GM21529 (cell line): ENCODE measurements around the gene TMEM132C.
A peak's percentile ranks its signal among the peaks of the same experiment; 100 is the strongest.
"Not testable (repeated sequence)": the region's sequence is repeated elsewhere in the genome, so short reads cannot be mapped to it uniquely, and the experiment has no call there.

ENCODE experiments used
- ATAC-seq: cut with Tn5 transposase; IDR thresholded peaks from one replicate; pipeline ENCODE4 v1.9.1; 2021; ENCODE audit not compliant: unreplicated experiment

Gene TMEM132C

DNA sequence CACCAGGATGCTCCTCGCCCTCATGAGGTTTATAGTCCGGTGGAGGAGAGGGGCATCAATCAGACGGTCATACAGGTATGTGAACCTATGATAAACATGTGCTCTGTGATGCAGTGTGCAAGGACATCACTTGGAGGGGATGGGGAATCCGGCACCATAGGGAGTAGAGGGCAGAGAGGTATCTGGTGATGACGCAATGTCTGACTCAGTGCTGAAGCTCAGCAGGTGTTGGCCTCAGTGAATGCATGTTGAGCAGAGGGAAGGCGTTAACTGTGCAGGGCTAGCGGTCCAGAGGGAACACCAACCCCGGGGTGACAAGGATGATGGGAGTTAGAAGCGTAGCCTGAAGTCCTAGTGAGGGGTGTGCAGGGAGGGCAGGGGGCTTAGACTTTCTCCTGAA lies 200.9 kb downstream of the TMEM132C start:
- ATAC-seq: no peak

DNA sequence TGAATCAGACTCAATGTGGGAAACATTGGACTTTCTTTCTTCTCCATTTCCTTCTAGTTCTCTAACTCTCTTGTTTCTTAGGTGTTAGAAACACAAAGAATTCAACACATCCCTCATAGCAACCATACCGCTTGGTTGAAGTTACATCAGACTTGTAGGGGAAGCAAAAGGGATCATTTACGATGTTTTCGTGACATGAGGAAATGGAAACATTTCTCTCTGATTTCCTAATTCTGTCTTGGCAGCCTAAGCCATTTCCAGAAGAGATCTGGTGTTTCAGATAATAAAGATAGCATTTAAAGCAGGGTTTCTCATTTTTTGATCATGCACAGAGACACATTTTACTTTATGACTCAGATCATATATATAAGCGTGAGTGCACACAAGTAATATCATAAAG lies 202.0 kb downstream of the TMEM132C start:
- no peak for ATAC-seq

DNA sequence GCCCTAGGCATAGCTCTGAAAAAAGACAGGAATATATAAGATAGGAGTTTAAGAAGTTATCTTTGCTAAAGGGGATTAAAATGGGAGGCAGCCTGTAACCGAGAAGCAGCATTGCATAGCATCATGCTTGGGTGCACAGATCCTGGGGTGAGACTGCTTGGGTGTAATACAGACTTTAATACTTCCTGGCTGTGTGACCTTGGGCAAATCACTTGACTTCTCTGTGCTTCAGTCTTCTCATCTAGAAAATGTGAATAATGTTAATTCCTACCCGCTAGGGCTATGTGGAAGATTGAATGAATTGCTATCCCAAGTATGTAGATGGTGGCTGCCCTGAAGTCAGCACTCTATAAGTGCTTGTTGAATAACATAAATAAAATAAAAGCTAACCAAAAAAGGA lies 204.5 kb downstream of the TMEM132C start:
- ATAC-seq: no peak

DNA sequence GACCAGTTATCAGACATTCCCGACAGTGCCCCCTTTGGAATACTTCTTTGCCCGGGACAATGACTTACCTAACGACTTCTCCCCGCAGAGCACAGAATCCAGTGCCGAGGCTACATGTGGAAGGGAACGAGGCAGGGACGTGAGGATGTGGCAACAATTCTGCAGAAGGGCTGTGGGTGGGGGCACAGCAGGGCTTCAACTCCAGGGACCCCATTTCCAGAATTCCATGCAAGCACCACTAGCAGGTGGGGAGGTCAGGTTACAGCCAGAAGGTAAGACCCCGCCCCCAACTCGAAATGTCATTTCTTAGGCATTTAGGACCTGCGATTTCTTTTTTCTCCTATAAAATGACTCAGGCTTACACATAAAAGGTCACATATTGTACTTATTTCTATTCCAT lies 207.9 kb downstream of the TMEM132C start:
- no peak for ATAC-seq

GRCh38 chr12:128476266-128476665 lies 209.3 kb downstream of the TMEM132C start:
- no peak for ATAC-seq

- ATAC-seq: no peak
Observed at GRCh38 chr12:128483526-128484255, 216.7 kb downstream of the TMEM132C start.

- ATAC-seq: not testable (repeated sequence)
Observed at GRCh38 chr12:128497376-128497775, 230.4 kb downstream of the TMEM132C start.

DNA sequence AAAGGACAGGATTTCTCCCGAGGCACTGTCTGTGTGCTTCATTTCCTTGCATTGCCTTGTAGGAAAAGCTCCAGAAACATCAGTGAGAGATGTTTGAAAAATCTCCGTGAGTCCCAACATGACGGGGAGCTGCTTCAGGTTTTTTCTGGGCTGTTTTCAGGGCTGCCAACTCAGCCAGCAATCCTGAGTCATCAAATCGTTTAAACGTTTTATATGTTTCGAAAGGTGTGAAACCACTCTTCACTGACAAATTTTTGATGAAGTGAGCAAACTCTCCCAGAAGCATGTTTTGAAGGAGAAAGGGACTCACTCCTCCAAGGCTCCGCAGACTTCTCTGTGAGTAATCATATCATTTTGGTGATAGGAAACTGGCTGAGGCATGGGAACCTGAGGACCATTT lies 240.5 kb downstream of the TMEM132C start:
- no peak for ATAC-seq

GRCh38 chr12:128509170-128509569 lies 242.2 kb downstream of the TMEM132C start:
- no peak for ATAC-seq

GRCh38 chr12:128510511-128510910 lies 243.5 kb downstream of the TMEM132C start:
- ATAC-seq: no peak

- ATAC-seq: no peak
Observed at GRCh38 chr12:128513331-128513730, 246.4 kb downstream of the TMEM132C start.

DNA sequence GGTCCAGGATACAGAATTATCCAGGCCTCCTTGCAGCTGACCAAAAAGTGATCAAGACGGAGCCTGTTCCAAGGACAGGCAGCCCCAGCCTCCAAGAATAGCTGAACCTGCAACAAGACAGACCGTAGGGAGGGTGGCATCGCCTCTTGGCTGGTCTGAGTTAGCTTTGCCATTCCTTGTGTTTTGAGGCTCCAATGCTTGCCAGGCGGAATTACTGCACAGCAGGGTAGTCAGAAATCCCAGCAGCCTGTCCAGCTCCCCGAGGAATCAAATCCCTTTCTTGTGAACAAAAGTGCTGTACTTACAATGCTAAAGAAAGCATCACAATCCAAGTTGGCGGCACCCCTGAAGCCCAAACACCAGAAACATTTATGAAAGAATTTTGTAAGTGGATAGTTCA lies 246.9 kb downstream of the TMEM132C start:
- ATAC-seq: no peak

DNA sequence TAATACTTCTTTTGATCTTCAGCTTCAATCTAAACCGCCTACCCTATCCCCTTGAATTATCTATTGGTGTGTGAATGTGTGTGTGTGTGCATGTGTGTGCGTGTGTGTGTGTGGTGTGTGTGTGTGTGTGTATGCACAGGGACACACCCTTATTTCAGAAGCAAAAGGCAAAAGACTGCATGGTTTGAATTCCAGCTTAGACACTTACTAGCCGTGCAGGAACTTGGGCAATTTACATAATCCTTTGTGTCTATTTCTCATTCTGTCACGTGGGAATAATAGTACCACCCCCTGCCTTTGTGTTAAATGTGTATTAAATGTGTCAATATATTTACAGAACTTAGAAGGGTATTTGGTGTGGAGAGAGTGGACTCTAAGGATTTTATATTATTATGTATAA lies 251.7 kb downstream of the TMEM132C start:
- no peak for ATAC-seq

DNA sequence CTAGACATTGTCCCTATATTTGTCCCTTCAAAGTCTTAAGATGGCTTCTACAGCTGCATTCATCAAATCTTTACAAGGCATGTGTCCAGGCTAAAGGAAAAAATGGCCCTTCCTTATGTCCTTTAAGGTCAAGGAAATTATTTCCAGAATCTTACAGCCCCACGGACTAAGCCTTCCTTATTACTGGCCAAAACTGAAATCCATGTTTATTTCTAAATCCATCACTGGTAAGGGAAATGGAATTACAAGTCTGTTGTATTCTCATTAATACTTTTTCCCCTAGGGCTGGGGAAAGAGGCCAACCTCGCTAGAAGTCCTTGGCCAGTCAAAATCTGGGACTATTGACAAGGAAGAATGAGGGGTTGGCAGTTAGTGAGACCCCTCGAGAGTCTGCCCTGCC lies 252.5 kb downstream of the TMEM132C start:
- ATAC-seq: no peak

- ATAC-seq: no peak
Observed at GRCh38 chr12:128521981-128522380, 255.0 kb downstream of the TMEM132C start.

DNA sequence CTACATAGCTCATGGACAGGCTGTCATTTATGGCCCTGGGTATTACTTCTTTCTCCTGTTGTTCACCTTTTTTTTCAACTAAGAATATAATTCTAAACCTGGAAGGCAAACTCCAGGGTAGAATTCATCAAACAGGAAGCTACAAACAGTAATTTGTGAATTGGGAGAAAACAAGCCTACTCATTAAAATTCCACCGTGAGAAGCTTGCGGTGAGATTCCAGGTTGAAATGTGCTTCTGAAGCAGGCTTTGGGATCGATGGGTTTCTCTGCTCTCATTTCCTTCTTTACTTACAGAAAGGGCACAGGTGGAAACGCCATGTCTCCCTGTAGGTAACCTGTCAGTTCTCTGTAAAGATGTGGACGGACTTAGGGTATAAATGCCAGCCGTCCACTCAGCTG lies 257.5 kb downstream of the TMEM132C start:
- ATAC-seq: no peak

GRCh38 chr12:128531170-128531569 lies 264.2 kb downstream of the TMEM132C start:
- no peak for ATAC-seq

- ATAC-seq: peak; percentile 53
Observed at GRCh38 chr12:128534906-128535305, 267.9 kb downstream of the TMEM132C start.

DNA sequence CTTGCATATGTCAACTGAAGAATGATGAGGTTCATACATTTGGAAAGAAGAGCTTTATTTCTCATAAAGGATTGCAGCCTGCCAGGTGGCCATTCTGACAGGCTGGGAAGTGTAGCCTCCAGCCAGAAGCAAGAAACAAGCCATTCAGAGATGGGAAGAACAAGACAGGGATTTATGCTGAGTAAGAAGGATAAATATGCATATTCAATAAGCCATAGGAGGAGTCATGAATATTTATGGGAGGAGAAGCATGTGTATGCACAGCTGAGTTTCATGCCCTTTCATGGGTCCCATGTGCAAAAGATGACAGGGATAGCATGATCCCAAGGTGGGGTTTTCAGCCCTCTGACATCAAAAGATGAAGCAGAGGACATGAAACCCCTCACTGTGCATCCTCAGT lies 269.8 kb downstream of the TMEM132C start:
- no peak for ATAC-seq

DNA sequence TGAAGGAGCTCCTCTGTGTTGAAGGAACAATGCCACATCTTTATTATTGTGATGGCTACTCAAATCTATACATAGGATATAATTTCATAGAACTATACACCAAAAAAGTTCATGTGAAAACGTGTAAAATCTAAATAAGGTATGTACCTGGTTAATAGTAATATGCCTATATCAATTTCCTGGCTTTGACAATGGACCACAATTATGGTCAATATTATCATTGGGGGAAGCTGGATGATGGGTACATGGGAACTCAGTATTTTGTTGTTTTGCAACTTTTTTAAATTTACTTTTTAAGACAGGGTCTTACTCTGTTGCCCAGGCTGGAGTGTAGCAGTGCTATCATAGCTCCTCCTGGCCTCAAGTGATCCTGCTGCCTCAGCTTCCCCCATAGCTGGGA lies 270.7 kb downstream of the TMEM132C start:
- ATAC-seq: no peak

GRCh38 chr12:128542844-128543243 lies 275.9 kb downstream of the TMEM132C start:
- ATAC-seq: no peak

- no peak for ATAC-seq
Observed at GRCh38 chr12:128543460-128543859, 276.5 kb downstream of the TMEM132C start.

- ATAC-seq: no peak
Observed at GRCh38 chr12:128543971-128544370, 277.0 kb downstream of the TMEM132C start.
